ENCODE data around the gene NAP1L4.
A peak's percentile ranks its signal among the peaks of the same experiment; 100 is the strongest.

NAP1L4 gene

GRCh38 chr11:2926611-2927051 is 65.5 kb downstream of the NAP1L4 start:
- FAIRE-seq (no peak), DNase-seq (ENCODE audit: insufficient read length, low spot score) (no peak)

- DNase-seq (ENCODE audit: insufficient read length, low spot score): no peak
- no peak for FAIRE-seq
Observed at GRCh38 chr11:2924821-2925675, 67.1 kb downstream of the NAP1L4 start.

GRCh38 chr11:2924381-2924780 is 67.7 kb downstream of the NAP1L4 start:
- FAIRE-seq: no peak
- no peak for DNase-seq (ENCODE audit: insufficient read length, low spot score)

GRCh38 chr11:2923446-2924375 is 68.4 kb downstream of the NAP1L4 start:
- no peak for DNase-seq (ENCODE audit: insufficient read length, low spot score)
- no peak for FAIRE-seq

- FAIRE-seq (no peak), DNase-seq (ENCODE audit: insufficient read length, low spot score) (no peak)
Observed at GRCh38 chr11:2922655-2923054, 69.5 kb downstream of the NAP1L4 start.

- DNase-seq (ENCODE audit: insufficient read length, low spot score): no peak
- no peak for FAIRE-seq
Observed at GRCh38 chr11:2921742-2922493, 70.2 kb downstream of the NAP1L4 start.

GRCh38 chr11:2921261-2921660 is 70.9 kb downstream of the NAP1L4 start:
- FAIRE-seq (no peak), DNase-seq (ENCODE audit: insufficient read length, low spot score) (no peak)

- FAIRE-seq: no peak
- no peak for DNase-seq (ENCODE audit: insufficient read length, low spot score)
Observed at GRCh38 chr11:2920343-2920742, 71.8 kb downstream of the NAP1L4 start.

- DNase-seq (ENCODE audit: insufficient read length, low spot score): no peak
- no peak for FAIRE-seq
Observed at GRCh38 chr11:2919837-2920236, 72.3 kb downstream of the NAP1L4 start.

GRCh38 chr11:2919188-2919587 is 72.9 kb downstream of the NAP1L4 start:
- FAIRE-seq (no peak), DNase-seq (ENCODE audit: insufficient read length, low spot score) (no peak)

GRCh38 chr11:2917842-2918490 is 74.2 kb downstream of the NAP1L4 start:
- DNase-seq (ENCODE audit: insufficient read length, low spot score) (no peak), FAIRE-seq (no peak)

- DNase-seq (ENCODE audit: insufficient read length, low spot score): no peak
- FAIRE-seq: no peak
Observed at GRCh38 chr11:2916892-2917645, 75.1 kb downstream of the NAP1L4 start.

GRCh38 chr11:2916114-2916891 is 75.8 kb downstream of the NAP1L4 start:
- DNase-seq (ENCODE audit: insufficient read length, low spot score) (no peak), FAIRE-seq (no peak)

GRCh38 chr11:2915473-2915872 is 76.7 kb downstream of the NAP1L4 start:
- DNase-seq (ENCODE audit: insufficient read length, low spot score): no peak
- no peak for FAIRE-seq

- DNase-seq (ENCODE audit: insufficient read length, low spot score) (no peak), FAIRE-seq (no peak)
Observed at GRCh38 chr11:2914455-2915195, 77.5 kb downstream of the NAP1L4 start.

- no peak for FAIRE-seq
- no peak for DNase-seq (ENCODE audit: insufficient read length, low spot score)
Observed at GRCh38 chr11:2913776-2914175, 78.4 kb downstream of the NAP1L4 start.

- no peak for DNase-seq (ENCODE audit: insufficient read length, low spot score)
Observed at GRCh38 chr11:2913019-2913431, 79.1 kb downstream of the NAP1L4 start.

GRCh38 chr11:2912498-2912897 is 79.6 kb downstream of the NAP1L4 start:
- DNase-seq (ENCODE audit: insufficient read length, low spot score) (peak; percentile 90), FAIRE-seq (peak; percentile 88)

More at GRCh38 chr11:2913019-2913431, 79.1 kb downstream of the NAP1L4 start:
- no peak for FAIRE-seq
